ENCODE results near the gene ODC1.
"Not testable (repeated sequence)": the region's sequence is repeated elsewhere in the genome, so short reads cannot be mapped to it uniquely, and the experiment has no call there.

Gene ODC1

GRCh38 chr2:10447895-10448575, at the start of gene ODC1:
ODC1 (minus strand) TSS chr2:10448327; CDS start chr2:10445032, 3,295 bp downstream.
- DNase-seq: peak; percentile 99

- peak; percentile 50 for DNase-seq
Measured at GRCh38 chr2:10497797-10498251, 49.7 kb upstream of the ODC1 start.

- DNase-seq: no peak
Measured at GRCh38 chr2:10495988-10496313, 47.8 kb upstream of the ODC1 start.

GRCh38 chr2:10495311-10495987, 47.3 kb upstream of the ODC1 start:
- DNase-seq: no peak

GRCh38 chr2:10494351-10495066, 46.4 kb upstream of the ODC1 start:
- no peak for DNase-seq

- DNase-seq: peak; percentile 67
Measured at GRCh38 chr2:10493634-10494281, 45.6 kb upstream of the ODC1 start.

GRCh38 chr2:10493075-10493633, 45.0 kb upstream of the ODC1 start:
- no peak for DNase-seq

- DNase-seq: no peak
Measured at GRCh38 chr2:10490806-10491291, 42.7 kb upstream of the ODC1 start.

GRCh38 chr2:10489842-10490555, 41.9 kb upstream of the ODC1 start:
- no peak for DNase-seq

GRCh38 chr2:10488142-10488541, 40.0 kb upstream of the ODC1 start:
- DNase-seq: not testable (repeated sequence)

GRCh38 chr2:10487741-10488104, 39.6 kb upstream of the ODC1 start:
- not testable (repeated sequence) for DNase-seq

- DNase-seq: no peak
Measured at GRCh38 chr2:10487081-10487740, 39.1 kb upstream of the ODC1 start.

GRCh38 chr2:10486601-10487079, 38.5 kb upstream of the ODC1 start:
- no peak for DNase-seq

- no peak for DNase-seq
Measured at GRCh38 chr2:10486091-10486490, 38.0 kb upstream of the ODC1 start.

GRCh38 chr2:10482913-10483312, 34.8 kb upstream of the ODC1 start:
- no peak for DNase-seq

GRCh38 chr2:10482460-10482859, 34.3 kb upstream of the ODC1 start:
- DNase-seq: no peak

- no peak for DNase-seq
Measured at GRCh38 chr2:10481666-10482157, 33.6 kb upstream of the ODC1 start.

GRCh38 chr2:10481055-10481665, 33.0 kb upstream of the ODC1 start:
- DNase-seq: no peak

- DNase-seq: no peak
Measured at GRCh38 chr2:10480359-10480949, 32.3 kb upstream of the ODC1 start.

GRCh38 chr2:10478916-10479315, 30.8 kb upstream of the ODC1 start:
- no peak for DNase-seq

GRCh38 chr2:10478298-10478625, 30.1 kb upstream of the ODC1 start:
- DNase-seq: no peak
